Sciatic nerve (tissue), 2 donors: Measurements from ENCODE around the gene SLC14A1. TPM values are rescaled to one million over a fixed set of nuclear protein-coding genes. Genes with fewer than 3 reads are reported as not detected.

Experiments
- ATAC-seq: fragments of 200-7000 bp; cut with Tn5 transposase; one replicate; pipeline ENCODE4 v1.9.1; 2020; ENCODE audit warnings: mild to moderate bottlenecking, moderate library complexity
- DNase-seq: peaks from one replicate; pipeline ENCODE4 v3.0.0-alpha.2; 2020; ENCODE audit warnings: low spot score
- intact Hi-C: fragments of 100-400 bp; cut with DNase I; formaldehyde crosslinking; loops from one replicate; pipeline ENCODE4 v1.14.2; 2022
- total RNA-seq: library from RNA; stranded (reverse); fragmentation: NEBNext Ultra II Directional; extraction: Animal tissue kit (Norgen Biotek cat#: 25700); gene quantifications from one replicate; pipeline ENCODE4 v1.2.1, GENCODE V29; 2021
- donor health status: DM: no; HTN: no; CAD: no.
- donor health status: DM: no; HTN: no; CAD: no.

SLC14A1 gene
- total RNA-seq, 1 donor from 2014 or later = 5.5 TPM

DNA sequence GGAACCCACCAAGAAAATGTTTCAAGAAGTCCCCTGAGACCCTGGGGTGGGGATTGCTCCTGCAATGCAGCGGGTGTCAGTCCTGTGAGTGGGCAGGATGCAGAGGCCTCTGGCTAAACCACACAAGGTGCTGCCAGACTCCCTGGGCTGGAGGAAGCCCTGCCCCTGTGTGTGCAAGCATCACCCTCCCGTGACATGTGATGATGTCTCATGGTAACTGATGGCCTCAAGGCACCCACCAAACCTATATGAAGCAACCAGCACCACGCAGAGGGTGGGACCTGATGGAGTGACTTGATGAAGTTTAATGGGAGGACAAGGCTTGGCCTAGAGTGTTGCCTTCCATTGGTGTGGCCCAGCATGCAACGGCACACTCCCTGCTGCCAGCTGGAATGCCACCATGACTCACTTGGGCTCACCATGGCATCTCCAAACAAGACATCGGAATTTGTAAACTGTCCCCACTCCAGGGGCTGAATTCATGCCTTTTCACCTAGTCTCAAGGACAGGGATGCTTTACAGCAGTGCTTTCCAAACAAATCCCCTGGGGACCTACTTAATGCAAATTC lies 8.7 kb upstream of the SLC14A1 start:
- intact Hi-C loops = no loop called here
- ATAC-seq (no peak), DNase-seq (no peak)

DNA sequence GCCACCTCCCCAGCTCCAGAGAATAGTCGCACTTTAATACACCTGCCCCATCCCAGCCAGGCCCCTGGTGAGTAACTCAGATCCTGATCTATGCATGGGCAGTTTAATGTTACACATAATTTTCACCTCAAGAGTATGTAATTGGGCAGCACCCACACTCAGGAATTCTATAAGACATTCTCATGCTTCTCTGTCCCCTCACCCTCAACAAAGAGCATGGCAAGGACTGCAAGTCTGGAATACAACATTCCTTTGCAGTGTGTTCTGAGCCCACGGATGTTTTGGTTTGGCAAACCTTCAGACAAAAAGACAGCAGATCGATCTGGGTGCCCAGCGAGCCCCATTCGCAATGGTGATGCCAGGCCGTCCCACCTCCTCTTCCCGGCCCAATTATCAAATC lies 4.9 kb upstream of the SLC14A1 start:
- ATAC-seq (no peak), DNase-seq (no peak)
- intact Hi-C loops = no loop called here

DNA sequence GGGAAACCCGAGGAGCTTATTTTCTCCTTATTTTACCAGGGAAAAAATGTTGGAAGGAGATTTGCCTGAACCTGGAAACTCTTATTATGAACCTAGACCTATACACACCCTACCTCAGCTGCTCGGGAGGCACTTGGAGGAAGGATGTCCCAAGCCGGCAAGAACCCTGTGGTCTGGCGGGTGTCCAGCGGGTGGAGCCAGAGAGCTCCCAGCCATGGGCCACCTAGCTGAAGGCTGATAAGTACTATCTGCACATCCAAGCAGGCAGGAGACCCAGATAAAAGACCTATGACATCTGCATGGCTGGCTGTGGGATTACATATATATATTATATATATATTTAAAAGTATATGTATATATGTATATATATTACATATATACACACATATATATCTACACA lies 1.1 kb upstream of the SLC14A1 start:
- DNase-seq (peak; percentile 82), ATAC-seq (peak; percentile 66)
- intact Hi-C loops = no loop called here

DNA sequence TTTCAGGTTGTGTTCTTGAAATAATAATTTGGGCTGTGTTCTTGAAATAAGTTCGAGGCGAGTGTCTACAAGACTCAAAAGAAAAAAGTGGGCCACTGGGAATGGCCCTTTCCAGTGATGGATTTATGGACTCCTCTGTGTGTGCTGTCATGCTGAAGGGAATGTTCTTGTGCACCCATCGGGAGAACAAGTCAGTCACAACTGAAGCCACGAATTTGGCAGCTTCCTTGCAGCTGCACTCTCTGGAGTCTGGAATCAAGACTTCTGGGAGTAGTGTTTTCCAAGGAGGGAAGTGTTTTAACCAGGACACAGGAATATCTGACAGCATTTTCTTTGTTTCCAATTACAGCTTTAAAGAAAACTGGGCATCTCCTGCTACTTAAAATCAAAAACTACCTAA lies 620 bp downstream of the SLC14A1 start:
- intact Hi-C loops = no loop called here
- ATAC-seq (no peak), DNase-seq (no peak)

DNA sequence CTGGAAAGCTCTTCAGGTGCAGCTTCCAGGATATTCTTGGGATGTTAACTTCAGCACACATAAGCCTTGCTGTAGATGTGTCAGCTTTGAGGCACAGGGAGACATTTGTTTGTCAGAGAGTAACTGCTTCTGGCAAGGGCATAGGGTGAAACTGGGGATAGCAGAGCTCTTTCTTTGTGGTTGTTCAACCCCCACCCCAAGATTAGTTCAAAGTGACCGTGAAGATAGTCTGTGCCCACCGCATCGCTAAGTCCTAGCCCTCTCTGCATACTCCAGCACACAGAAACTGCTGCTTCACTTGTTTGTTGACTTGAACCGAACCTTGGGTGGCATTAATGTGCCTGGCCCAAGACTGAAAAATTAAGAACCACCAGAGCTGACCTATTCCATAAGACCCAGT lies 1.4 kb downstream of the SLC14A1 start:
- intact Hi-C loops = no loop called here
- ATAC-seq = no peak
- DNase-seq = no peak

DNA sequence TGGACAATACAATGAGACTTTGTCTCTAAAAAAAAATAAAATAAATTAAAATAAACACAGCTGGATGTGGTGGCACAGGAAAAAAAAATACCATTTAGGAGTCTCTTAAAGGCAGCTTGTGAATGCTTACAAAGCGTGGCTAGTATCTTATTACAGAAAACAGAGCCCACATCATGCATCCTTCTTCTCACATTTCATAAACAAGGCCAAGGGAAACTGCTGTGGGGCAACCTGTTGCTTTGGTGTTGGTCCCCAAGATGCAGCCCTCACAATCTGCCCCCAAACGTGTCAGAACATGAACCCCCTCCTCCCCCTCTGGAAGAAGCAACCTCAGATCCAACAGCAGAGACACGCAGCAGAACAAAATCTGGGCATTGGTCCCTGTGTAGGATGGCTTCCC lies 2.6 kb downstream of the SLC14A1 start:
- no peak for DNase-seq
- intact Hi-C loops = no loop called here
- ATAC-seq = peak; percentile 54

DNA sequence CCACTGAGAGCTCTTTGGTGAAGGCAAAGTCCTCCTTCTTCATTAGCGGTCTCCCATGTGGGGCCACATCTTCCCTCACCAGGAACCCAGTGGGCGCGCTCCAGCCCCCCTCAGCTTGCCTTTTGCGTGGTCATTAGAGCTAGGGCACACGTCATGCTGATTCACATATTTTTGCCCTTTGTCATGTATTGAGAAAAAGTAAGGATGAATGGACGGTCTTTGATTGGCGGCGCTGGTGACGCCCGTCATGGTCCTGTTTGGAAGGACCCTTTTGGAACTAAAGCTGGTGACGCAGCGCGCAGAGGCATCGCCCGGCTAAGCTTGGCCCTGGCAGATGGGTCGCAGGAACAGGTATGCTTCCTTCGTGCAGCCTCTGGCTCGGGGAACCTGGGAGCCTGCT lies 3.1 kb downstream of the SLC14A1 start:
- DNase-seq (no peak), ATAC-seq (no peak)
- intact Hi-C loops = no loop called here

DNA sequence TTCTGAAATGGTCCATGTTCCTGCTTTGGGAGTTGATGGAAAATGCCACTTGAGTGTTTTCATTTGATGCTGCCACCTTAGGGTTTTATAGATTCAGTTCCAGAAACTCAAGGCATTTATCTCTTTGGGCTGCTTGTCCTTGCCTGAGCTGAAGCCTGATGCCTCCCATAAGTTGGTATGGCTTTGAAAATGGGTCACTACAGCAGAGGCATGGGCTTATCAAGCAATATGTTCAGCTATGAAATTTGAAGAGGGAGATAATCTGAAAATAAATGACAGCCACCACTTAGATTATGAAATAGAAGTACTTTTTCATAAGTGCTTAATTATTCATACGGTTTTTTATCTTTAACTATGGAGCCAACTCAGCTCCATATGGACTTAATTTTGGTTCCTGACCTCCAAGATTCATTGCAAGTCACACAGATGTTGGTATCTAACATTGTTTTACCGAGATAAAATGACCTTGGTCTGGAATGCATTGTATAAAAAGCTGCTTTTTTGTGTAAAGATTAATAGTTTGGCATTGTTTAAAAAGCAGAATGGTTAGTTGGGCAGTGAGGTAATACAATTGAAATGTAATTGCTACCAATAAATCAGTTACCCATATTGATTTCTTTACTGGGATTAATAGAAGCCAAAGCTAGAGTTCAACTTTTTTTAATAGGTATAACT lies 4.5 kb downstream of the SLC14A1 start:
- no peak for DNase-seq
- intact Hi-C loops = no loop called here
- ATAC-seq = no peak

DNA sequence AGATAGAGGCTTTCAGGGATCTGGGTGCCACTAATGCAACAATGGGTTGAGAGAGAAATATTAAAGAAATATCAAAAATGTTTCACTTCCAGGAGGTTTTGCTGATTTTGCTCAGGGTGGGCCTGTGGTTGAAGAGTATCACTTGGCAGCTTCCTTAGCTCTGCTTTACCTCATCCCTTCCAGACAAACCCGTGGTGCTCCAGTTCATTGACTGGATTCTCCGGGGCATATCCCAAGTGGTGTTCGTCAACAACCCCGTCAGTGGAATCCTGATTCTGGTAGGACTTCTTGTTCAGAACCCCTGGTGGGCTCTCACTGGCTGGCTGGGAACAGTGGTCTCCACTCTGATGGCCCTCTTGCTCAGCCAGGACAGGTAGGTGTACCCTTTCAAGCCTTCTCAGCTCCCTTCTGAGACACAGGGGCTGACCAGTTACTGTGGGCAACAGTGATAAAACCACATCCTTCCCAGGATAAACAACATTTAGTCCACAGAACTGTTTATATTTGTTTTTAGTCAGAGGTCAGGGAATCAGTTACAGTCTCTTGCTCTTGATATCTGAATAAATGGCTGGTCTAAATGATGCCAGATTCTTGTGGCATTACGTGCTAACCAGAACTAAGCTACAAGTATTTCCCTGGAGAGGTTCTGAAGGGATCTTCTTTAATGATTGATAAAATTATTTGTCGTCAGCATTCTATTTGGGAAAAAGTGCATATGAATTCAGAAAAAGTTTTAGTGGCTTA lies 7.0 kb downstream of the SLC14A1 start:
- ATAC-seq = peak; percentile 81
- intact Hi-C loops = no loop called here
- DNase-seq = no peak

DNA sequence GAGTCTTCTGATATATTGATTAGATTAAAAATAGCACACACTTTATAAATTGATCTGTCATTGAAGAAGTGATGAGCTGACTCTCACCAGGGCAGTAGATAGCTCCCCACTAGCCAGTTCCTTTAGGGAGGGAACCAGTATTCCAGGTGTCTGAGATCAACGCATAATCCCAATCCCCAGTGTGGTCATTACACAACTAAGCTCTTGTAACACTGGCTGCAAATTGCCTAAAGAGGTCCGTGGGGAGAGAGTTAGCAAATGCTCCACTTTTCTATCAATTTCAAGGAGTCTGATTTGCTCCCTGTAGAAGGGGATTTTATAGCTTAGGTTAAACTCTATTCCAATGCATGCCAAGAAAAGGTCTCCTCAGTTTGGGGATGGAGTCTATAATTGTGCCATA lies 7.7 kb downstream of the SLC14A1 start:
- DNase-seq = no peak
- intact Hi-C loops = no loop called here
- peak; percentile 76 for ATAC-seq

DNA sequence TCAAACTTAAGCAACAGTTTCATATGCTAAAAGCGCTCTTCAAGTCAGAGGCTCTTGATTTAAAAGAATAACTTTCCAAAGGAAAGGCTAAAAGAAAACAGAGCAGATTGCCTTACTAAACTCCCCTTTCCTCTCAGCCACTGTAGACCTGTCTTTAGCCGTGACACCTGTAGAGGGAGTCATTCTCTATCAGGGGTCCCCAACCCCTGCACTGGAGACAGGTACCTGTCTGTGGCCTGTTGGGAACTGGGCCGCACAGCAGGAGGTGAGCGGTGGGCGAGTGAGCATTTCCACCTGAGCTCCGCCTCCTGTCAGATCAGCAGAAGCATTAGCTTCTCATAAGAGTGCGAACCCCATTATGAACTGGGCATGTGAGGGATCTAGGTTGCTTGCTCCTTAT lies 9.6 kb downstream of the SLC14A1 start:
- intact Hi-C loops = no loop called here
- ATAC-seq (no peak), DNase-seq (no peak)

DNA sequence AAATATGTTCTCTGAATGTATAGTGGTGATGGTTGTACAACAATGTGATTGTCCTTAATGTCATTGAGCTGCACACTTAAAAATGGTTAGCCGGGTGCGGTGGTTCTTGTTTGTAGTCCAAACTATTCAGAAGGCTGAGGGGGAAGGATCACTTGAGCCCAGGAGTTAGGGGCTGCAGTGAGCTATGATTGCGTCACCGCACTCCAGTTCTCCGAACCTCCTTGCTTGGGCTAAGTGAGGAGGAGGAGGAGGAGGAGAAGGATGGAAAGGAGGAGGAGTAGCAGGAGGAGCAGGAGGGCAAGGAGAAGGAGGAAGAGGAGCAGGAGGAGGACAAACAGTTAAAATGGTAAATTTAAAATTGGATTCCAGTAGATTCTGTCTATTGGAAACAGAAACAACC lies 10.5 kb downstream of the SLC14A1 start:
- intact Hi-C loops = no loop called here
- ATAC-seq (no peak), DNase-seq (no peak)

DNA sequence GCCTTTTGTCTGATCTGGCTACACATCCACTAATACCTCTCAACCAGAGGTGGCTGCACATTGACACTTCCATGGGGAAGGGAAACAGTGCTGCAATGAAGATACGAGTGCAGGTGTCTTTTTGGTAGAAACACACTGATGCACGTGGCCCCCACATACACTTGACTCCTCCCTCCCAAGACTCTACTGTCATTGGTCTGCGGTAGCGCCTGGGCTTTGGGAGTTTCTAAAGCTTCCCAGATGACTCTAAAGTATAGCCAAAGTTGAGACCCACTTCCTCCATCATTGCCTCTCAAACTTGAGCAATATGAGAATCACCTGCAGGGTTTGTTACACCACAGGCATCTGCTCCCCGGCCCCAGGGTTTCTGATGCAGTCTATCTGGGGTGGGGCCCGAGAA lies 11.0 kb downstream of the SLC14A1 start:
- no peak for ATAC-seq
- intact Hi-C loops = no loop called here

DNA sequence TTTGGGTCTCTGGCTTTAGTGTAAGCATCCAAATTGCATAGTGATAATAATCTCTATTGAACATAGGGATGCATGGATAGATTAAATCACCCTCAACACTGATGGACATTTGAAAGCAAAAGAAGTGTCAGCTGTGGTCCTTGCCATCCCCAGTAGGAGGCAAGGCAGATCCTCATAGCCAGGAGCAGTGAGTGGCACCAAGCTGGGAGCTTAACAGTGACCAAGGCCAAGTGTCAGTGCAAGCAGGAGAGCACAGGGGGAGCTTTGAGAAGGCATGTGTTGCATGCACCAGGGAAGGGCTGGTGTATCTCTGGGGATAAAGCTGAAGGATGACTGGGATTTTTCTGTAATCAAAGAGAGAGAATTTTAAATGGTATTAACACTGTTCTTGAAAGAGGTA lies 14.7 kb downstream of the SLC14A1 start:
- DNase-seq (no peak), ATAC-seq (no peak)
- intact Hi-C loops = no loop called here

More for the DNA sequence above, 11.0 kb downstream of the SLC14A1 start:
- no peak for DNase-seq

DNA sequence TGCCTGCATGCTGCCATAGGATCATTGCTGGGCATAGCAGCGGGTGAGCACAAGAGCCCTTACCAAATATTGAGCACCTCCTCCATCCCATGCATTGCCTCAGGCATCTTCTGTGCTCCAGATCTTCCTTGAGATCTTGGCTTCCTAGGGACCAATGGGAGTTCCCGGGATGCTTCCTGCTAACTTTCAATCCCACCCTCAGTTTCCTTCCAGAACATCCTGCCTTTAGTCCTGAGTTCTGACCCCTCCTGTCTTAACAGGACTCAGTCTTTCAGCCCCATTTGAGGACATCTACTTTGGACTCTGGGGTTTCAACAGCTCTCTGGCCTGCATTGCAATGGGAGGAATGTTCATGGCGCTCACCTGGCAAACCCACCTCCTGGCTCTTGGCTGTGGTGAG lies 15.3 kb downstream of the SLC14A1 start:
- DNase-seq (no peak), ATAC-seq (no peak)
- intact Hi-C loops = no loop called here

DNA sequence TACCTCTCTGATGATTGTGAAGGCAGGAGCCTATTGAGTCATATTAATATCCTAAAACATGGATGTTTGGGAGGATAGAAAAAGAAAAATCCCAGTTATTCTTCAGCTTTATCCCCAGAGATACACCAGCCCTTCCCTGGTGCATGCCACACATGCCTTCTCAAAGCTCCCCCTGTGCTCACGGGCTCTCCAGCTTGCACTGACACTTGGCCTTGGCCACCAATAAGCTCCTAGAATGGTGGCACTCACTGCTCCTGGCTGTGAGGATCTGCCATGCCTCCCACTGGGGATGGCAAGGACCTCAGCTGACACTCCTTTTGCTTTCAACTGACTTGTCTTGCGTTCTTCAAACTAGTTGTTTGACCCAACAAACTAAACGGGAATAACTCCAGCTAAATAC lies 15.9 kb downstream of the SLC14A1 start:
- intact Hi-C loops = no loop called here
- DNase-seq = no peak
- no peak for ATAC-seq

DNA sequence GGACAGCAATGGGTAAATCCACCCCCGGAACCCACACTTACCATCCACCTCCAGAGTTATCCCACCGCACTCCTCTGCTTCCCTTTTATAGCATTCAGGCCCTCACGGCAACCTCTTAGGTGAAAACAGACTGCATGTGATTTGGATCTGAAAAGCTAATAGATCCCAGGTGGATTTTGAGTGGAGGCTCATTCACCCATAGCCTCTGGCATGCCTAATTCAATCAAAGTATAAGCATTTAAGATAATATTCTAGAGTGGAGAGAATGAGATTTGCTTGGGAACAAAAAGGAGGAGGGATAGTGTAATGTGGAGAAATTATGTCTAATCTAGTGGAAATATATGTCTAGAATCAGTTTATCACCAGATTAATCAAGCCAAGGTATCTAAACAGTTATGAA lies 17.1 kb downstream of the SLC14A1 start:
- ATAC-seq = no peak
- intact Hi-C loops = no loop called here
- no peak for DNase-seq

DNA sequence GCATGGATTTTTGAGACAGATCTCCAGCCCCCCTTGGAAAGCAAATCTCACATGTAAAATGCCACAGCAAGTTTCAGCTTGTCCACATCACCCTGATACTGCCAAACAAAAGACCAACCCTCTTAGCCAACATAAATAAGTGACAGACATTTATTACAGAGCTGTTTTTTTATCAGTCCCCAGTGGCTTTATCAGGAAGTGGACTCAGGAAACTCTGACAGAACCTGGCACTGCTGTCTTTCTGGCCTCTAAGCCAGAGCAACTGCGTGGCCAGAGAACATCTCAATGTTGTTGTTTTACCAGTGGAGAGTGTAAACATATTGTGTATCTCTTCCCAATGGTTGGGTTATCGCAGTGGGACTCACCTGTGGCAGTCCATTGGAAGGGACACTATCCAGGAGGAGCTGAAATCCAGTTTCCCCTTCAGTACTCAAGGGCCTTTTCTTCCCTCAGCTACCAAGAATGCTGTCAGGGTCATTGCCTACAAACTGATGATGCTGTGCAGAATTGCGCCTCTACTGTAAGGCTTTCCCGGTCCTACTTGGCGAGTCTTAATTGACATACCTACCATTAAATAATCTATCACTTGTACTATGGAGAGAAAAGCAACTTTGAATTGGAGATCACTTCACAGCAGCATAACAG lies 22.0 kb downstream of the SLC14A1 start:
- no peak for ATAC-seq
- intact Hi-C loops = no loop called here
- no peak for DNase-seq

DNA sequence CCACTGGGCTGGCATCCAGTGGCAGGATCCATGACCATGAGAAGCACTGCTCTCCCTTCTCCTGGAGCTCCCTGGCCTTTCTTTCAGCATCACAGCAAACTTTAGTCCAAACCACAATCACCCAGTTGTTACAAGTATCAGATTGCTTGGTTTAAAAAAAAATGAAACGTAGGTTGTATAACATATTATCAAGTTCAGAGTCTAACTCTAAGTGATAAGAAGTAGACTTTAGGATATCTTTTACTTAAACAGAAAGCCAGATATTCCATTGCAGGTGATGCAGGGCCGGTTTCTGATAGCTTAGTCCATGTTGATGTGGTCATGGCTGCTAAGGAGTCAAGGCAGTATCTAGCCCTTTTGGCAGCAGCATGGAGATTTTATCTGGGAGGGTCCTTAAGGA lies 24.5 kb downstream of the SLC14A1 start:
- ATAC-seq (no peak), DNase-seq (no peak)
- intact Hi-C loops = no loop called here
